ENCODE measurements around the gene ZNF865. TPM values are rescaled to one million over a fixed set of nuclear protein-coding genes. Genes with fewer than 3 reads are reported as not detected.

ZNF865 gene
- total and polyA plus RNA-seq, 2 donors (not counting 1 experiment from before 2014, with no cell fraction given), result 11.3 to 22.7 TPM

DNA sequence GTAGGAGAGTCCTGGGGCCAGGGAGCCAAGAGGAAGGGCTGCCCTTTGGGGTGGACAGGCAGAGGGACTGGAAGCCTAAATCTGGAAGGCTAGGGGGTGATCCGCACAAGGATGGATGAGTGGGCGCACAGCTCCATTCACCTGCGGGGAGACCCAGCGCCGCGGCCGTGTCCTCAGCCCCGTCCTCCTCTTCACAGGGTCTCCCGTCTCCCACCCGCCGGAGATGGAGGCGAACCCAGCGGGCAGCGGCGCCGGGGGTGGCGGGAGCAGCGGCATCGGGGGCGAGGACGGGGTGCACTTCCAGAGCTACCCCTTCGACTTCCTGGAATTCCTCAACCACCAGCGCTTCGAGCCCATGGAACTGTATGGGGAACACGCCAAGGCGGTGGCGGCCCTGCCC is 7.9 kb downstream of the ZNF865 start:
- TF ChIP-seq, protein P1, sequence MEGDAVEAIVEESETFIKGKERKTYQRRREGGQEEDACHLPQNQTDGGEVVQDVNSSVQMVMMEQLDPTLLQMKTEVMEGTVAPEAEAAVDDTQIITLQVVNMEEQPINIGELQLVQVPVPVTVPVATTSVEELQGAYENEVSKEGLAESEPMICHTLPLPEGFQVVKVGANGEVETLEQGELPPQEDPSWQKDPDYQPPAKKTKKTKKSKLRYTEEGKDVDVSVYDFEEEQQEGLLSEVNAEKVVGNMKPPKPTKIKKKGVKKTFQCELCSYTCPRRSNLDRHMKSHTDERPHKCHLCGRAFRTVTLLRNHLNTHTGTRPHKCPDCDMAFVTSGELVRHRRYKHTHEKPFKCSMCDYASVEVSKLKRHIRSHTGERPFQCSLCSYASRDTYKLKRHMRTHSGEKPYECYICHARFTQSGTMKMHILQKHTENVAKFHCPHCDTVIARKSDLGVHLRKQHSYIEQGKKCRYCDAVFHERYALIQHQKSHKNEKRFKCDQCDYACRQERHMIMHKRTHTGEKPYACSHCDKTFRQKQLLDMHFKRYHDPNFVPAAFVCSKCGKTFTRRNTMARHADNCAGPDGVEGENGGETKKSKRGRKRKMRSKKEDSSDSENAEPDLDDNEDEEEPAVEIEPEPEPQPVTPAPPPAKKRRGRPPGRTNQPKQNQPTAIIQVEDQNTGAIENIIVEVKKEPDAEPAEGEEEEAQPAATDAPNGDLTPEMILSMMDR (IDR thresholded peaks at IDR 0.05), result no peak
- TF ChIP-seq EZH2 (IDR thresholded peaks at IDR 0.05; ENCODE audit: borderline replicate concordance, insufficient read depth, low read depth, low read length, poor library complexity, severe bottlenecking), result no peak
- DNase-seq (no peak), ATAC-seq (ENCODE audit: low read depth) (no peak)
- intact Hi-C loops (cut with micrococcal nuclease), result no loop called here
- Histone ChIP-seq H3K36me3 (replicated peaks in 1 of 2; ENCODE audit: control extremely low read depth in 1 of 2, control insufficient read depth in 1 of 2, extremely low read depth in 1 of 2, insufficient read depth in 2 of 2, low read length in 1 of 2) (peaks cover 0 to 25% of the 10 kb centered on the region in 2 experiments), H3K27ac (ENCODE audit: low read length in 2 of 2) (peak overlapping the region in 1 of 2 donors; percentile 70), H4K20me1 (ENCODE audit: control insufficient read depth, insufficient read depth, low read length, poor library complexity, severe bottlenecking) (peaks cover 40% of the 10 kb centered on the region), H3K4me1 (ENCODE audit: control insufficient read depth in 2 of 2, insufficient read depth in 2 of 2, low read length in 2 of 2) (peaks cover 14 to 18% of the 10 kb centered on the region in 2 donors), H2AFZ (ENCODE audit: insufficient read depth, low read depth, low read length, poor library complexity, severe bottlenecking) (no peak overlapping the region), H3K9ac (ENCODE audit: low read length) (no peak overlapping the region), H3K27me3 (replicated peaks in 1 of 4; ENCODE audit: control extremely low read depth in 1 of 4, control insufficient read depth in 3 of 4, insufficient read depth in 4 of 4, low read length in 3 of 4) (no peaks in the 10 kb centered on the region), H3K4me3 (ENCODE audit: control extremely low read depth in 1 of 5, extremely low read depth in 1 of 5, insufficient read depth in 1 of 5, low read depth in 2 of 5, low read length in 4 of 5) (no peak overlapping the region), H3K79me2 (ENCODE audit: control insufficient read depth, insufficient read depth, low read length) (peaks cover 59% of the 10 kb centered on the region), H3K4me2 (replicated peaks; ENCODE audit: low read depth, low read length, poor library complexity, severe bottlenecking) (no peak overlapping the region), H3K9me3 (ENCODE audit: control extremely low read depth in 1 of 3, control insufficient read depth in 2 of 3, insufficient read depth in 1 of 3, low read length in 2 of 3) (no peaks in the 10 kb centered on the region)
- CTCF ChIA-PET, result no interaction called here
- Mint-ChIP-seq H3K9me3 (ENCODE audit: insufficient read depth) (no peaks in the 10 kb centered on the region), H3K4me3 (no peak overlapping the region), H3K4me1 (peaks cover 39% of the 10 kb centered on the region), H3K27ac (no peak overlapping the region), H3K27me3 (no peaks in the 10 kb centered on the region)
- WGBS (ENCODE audit: insufficient coverage), result 98% methylated on average over 16 of the region's 27 CpGs
- POLR2A ChIA-PET, result interaction anchor here (0.8 kb wide), 1 partner anchor 11 kb away, joined by 5 read pairs; the partner anchor contains the start of gene ZNF784

- no peak overlapping the region for H3K27ac Mint-ChIP-seq
- no peak overlapping the region for H3K27ac ChIP-seq (ENCODE audit: low read length in 2 of 2)
- peaks cover 40% of the 10 kb centered on the region for H4K20me1 ChIP-seq (ENCODE audit: control insufficient read depth, insufficient read depth, low read length, poor library complexity, severe bottlenecking)
- no peak for ATAC-seq (ENCODE audit: low read depth)
- TF ChIP-seq, protein P1 (IDR thresholded peaks at IDR 0.05), result no peak
- no peak for TF ChIP-seq EZH2 (IDR thresholded peaks at IDR 0.05; ENCODE audit: borderline replicate concordance, insufficient read depth, low read depth, low read length, poor library complexity, severe bottlenecking)
- DNase-seq, result no peak
- H3K4me3 Mint-ChIP-seq, result no peak overlapping the region
- POLR2A ChIA-PET, result no interaction called here
- peaks cover 0 to 24% of the 10 kb centered on the region in 2 experiments for H3K36me3 ChIP-seq (replicated peaks in 1 of 2; ENCODE audit: control extremely low read depth in 1 of 2, control insufficient read depth in 1 of 2, extremely low read depth in 1 of 2, insufficient read depth in 2 of 2, low read length in 1 of 2)
- CTCF ChIA-PET, result no interaction called here
- H3K4me3 ChIP-seq (ENCODE audit: control extremely low read depth in 1 of 5, extremely low read depth in 1 of 5, insufficient read depth in 1 of 5, low read depth in 2 of 5, low read length in 4 of 5), result no peak overlapping the region
- no peaks in the 10 kb centered on the region for H3K9me3 Mint-ChIP-seq (ENCODE audit: insufficient read depth)
- H3K79me2 ChIP-seq (ENCODE audit: control insufficient read depth, insufficient read depth, low read length), result peaks cover 52% of the 10 kb centered on the region
- WGBS (ENCODE audit: insufficient coverage), result 97% methylated on average over 71 of the region's 75 CpGs
- no peak overlapping the region for H3K9ac ChIP-seq (ENCODE audit: low read length)
- no peaks in the 10 kb centered on the region for H3K27me3 Mint-ChIP-seq
- H3K4me2 ChIP-seq (replicated peaks; ENCODE audit: low read depth, low read length, poor library complexity, severe bottlenecking), result no peak overlapping the region
- H2AFZ ChIP-seq (ENCODE audit: insufficient read depth, low read depth, low read length, poor library complexity, severe bottlenecking), result no peak overlapping the region
- intact Hi-C loops (cut with micrococcal nuclease), result no loop called here
- no peaks in the 10 kb centered on the region for H3K9me3 ChIP-seq (ENCODE audit: control extremely low read depth in 1 of 3, control insufficient read depth in 2 of 3, insufficient read depth in 1 of 3, low read length in 2 of 3)
- H3K4me1 ChIP-seq (ENCODE audit: control insufficient read depth in 2 of 2, insufficient read depth in 2 of 2, low read length in 2 of 2), result peaks cover 14 to 18% of the 10 kb centered on the region in 2 donors
- H3K4me1 Mint-ChIP-seq, result peaks cover 34% of the 10 kb centered on the region
- no peaks in the 10 kb centered on the region for H3K27me3 ChIP-seq (replicated peaks in 1 of 4; ENCODE audit: control extremely low read depth in 1 of 4, control insufficient read depth in 3 of 4, insufficient read depth in 4 of 4, low read length in 3 of 4)
Observed at GRCh38 chr19:55613930-55614710, 8.7 kb downstream of the ZNF865 start.
